ENCODE data around the gene ZNF629. TPM values are rescaled to one million over a fixed set of nuclear protein-coding genes. Genes with fewer than 3 reads are reported as not detected.

ZNF629 gene
- total RNA-seq, 1 donor from 2014 or later: 4.2 TPM

- no peak for DNase-seq (ENCODE audit: low read depth)
Observed at GRCh38 chr16:30778549-30779244, 8.3 kb downstream of the ZNF629 start.

GRCh38 chr16:30777591-30778297 lies 9.3 kb downstream of the ZNF629 start:
- no peak for FAIRE-seq
- H3K27me3 ChIP-seq (ENCODE audit: control insufficient read depth, insufficient read depth, low read length): no peaks in the 10 kb centered on the region
- DNase-seq (ENCODE audit: low read depth): no peak
- peaks cover 16% of the 10 kb centered on the region for H3K36me3 ChIP-seq (ENCODE audit: control insufficient read depth, insufficient read depth, low read length)
- H3K4me3 ChIP-seq (ENCODE audit: low read depth, low read length): no peak overlapping the region
- no peak for TF ChIP-seq CTCF (IDR thresholded peaks at IDR 0.05; ENCODE audit: insufficient read depth, low read length, severe bottlenecking)

More at GRCh38 chr16:30778549-30779244, 8.3 kb downstream of the ZNF629 start:
- H3K27me3 ChIP-seq (ENCODE audit: control insufficient read depth, insufficient read depth, low read length): no peaks in the 10 kb centered on the region
- H3K36me3 ChIP-seq (ENCODE audit: control insufficient read depth, insufficient read depth, low read length): peaks cover 16% of the 10 kb centered on the region
- TF ChIP-seq CTCF (IDR thresholded peaks at IDR 0.05; ENCODE audit: insufficient read depth, low read length, severe bottlenecking): no peak
- no peak overlapping the region for H3K4me3 ChIP-seq (ENCODE audit: low read depth, low read length)
- FAIRE-seq: peak; percentile 43

GRCh38 chr16:30775392-30776188 lies 11.4 kb downstream of the ZNF629 start:
- peak; percentile 70 for DNase-seq (ENCODE audit: low read depth)
- Histone ChIP-seq H3K36me3 (ENCODE audit: control insufficient read depth, insufficient read depth, low read length) (peaks cover 19% of the 10 kb centered on the region), H3K27me3 (ENCODE audit: control insufficient read depth, insufficient read depth, low read length) (no peaks in the 10 kb centered on the region), H3K4me3 (ENCODE audit: low read depth, low read length) (peak overlapping the region; percentile 82)
- no peak for TF ChIP-seq CTCF (IDR thresholded peaks at IDR 0.05; ENCODE audit: insufficient read depth, low read length, severe bottlenecking)
- no peak for FAIRE-seq

- no peak for DNase-seq (ENCODE audit: low read depth)
- TF ChIP-seq CTCF (IDR thresholded peaks at IDR 0.05; ENCODE audit: insufficient read depth, low read length, severe bottlenecking): no peak
- H3K4me3 ChIP-seq (ENCODE audit: low read depth, low read length): peak overlapping the region; percentile 82
- H3K36me3 ChIP-seq (ENCODE audit: control insufficient read depth, insufficient read depth, low read length): peaks cover 22% of the 10 kb centered on the region
- FAIRE-seq: no peak
- H3K27me3 ChIP-seq (ENCODE audit: control insufficient read depth, insufficient read depth, low read length): no peaks in the 10 kb centered on the region
Observed at GRCh38 chr16:30775131-30775391, 11.9 kb downstream of the ZNF629 start.

GRCh38 chr16:30774367-30775130 lies 12.5 kb downstream of the ZNF629 start:
- TF ChIP-seq CTCF (IDR thresholded peaks at IDR 0.05; ENCODE audit: insufficient read depth, low read length, severe bottlenecking): no peak
- no peak for DNase-seq (ENCODE audit: low read depth)
- Histone ChIP-seq H3K27me3 (ENCODE audit: control insufficient read depth, insufficient read depth, low read length) (no peaks in the 10 kb centered on the region), H3K4me3 (ENCODE audit: low read depth, low read length) (peak overlapping the region; percentile 82), H3K36me3 (ENCODE audit: control insufficient read depth, insufficient read depth, low read length) (peaks cover 23% of the 10 kb centered on the region)
- no peak for FAIRE-seq

Measured in bronchial epithelial cell (primary cell).